ENCODE data around the gene NOX4. TPM values are rescaled to one million over a fixed set of nuclear protein-coding genes. Genes with fewer than 3 reads are reported as not detected.
"Not testable (repeated sequence)": the region's sequence is repeated elsewhere in the genome, so short reads cannot be mapped to it uniquely, and the experiment has no call there.

NOX4 gene
- total RNA-seq, 1 donor from 2014 or later, result 11.5 TPM

DNA sequence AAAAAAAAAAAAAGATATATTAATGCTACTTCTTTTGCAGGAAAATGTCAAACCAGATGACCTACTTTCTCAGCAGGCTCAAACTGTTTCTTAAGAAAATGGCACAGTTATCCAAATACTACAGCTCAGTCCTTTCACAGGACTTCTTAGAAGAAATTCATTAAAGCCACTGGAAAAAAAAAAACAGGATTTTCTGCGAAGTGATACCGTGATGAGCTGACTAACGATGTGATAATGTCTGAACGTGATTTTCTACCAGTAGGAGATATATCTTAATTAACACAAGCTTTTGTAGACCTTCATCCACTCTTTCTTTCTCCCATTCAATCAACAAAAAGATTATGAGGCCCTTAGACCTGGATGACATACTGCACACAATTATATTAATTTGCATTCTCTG is 132.4 kb downstream of the NOX4 start:
- no peaks in the 10 kb centered on the region for H3K9me3 Mint-ChIP-seq (ENCODE audit: unreplicated experiment)
- no peaks in the 10 kb centered on the region for H3K27me3 Mint-ChIP-seq (ENCODE audit: unreplicated experiment)
- H3K36me3 Mint-ChIP-seq (ENCODE audit: low read depth, unreplicated experiment), result no peaks in the 10 kb centered on the region
- no peak overlapping the region for H3K4me3 Mint-ChIP-seq (ENCODE audit: unreplicated experiment)
- TF ChIP-seq, protein P1, sequence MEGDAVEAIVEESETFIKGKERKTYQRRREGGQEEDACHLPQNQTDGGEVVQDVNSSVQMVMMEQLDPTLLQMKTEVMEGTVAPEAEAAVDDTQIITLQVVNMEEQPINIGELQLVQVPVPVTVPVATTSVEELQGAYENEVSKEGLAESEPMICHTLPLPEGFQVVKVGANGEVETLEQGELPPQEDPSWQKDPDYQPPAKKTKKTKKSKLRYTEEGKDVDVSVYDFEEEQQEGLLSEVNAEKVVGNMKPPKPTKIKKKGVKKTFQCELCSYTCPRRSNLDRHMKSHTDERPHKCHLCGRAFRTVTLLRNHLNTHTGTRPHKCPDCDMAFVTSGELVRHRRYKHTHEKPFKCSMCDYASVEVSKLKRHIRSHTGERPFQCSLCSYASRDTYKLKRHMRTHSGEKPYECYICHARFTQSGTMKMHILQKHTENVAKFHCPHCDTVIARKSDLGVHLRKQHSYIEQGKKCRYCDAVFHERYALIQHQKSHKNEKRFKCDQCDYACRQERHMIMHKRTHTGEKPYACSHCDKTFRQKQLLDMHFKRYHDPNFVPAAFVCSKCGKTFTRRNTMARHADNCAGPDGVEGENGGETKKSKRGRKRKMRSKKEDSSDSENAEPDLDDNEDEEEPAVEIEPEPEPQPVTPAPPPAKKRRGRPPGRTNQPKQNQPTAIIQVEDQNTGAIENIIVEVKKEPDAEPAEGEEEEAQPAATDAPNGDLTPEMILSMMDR (IDR thresholded peaks at IDR 0.05; ENCODE audit: unreplicated experiment), result no peak
- no peaks in the 10 kb centered on the region for H3K4me1 Mint-ChIP-seq (ENCODE audit: unreplicated experiment)
- H3K27ac Mint-ChIP-seq (ENCODE audit: unreplicated experiment), result no peak overlapping the region
- no peak for DNase-seq (ENCODE audit: low spot score)

DNA sequence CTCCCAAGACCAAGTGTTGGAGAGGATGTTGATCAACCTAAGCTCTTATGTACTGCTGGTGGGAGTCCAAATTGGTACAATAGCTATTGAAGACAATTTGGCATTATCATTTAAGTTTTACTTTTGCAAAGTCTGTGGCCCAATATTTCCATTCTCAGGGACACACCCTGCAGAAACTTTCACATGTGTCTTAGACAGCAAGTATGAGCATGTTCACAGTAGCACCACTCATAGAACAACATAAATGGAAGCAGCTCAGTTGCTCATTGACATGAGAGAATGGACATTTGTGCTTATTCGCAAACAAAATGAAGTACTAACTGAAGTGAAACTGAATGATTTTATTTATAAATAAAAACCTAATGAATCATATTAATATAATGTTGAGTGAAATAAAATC is 135.5 kb downstream of the NOX4 start:
- H3K27ac Mint-ChIP-seq (ENCODE audit: unreplicated experiment), result no peak overlapping the region
- no peaks in the 10 kb centered on the region for H3K4me1 Mint-ChIP-seq (ENCODE audit: unreplicated experiment)
- no peaks in the 10 kb centered on the region for H3K27me3 Mint-ChIP-seq (ENCODE audit: unreplicated experiment)
- H3K9me3 Mint-ChIP-seq (ENCODE audit: unreplicated experiment), result no peaks in the 10 kb centered on the region
- no peaks in the 10 kb centered on the region for H3K36me3 Mint-ChIP-seq (ENCODE audit: low read depth, unreplicated experiment)
- DNase-seq (ENCODE audit: low spot score), result no peak
- TF ChIP-seq, protein P1 (IDR thresholded peaks at IDR 0.05; ENCODE audit: unreplicated experiment), result no peak
- H3K4me3 Mint-ChIP-seq (ENCODE audit: unreplicated experiment), result no peak overlapping the region

DNA sequence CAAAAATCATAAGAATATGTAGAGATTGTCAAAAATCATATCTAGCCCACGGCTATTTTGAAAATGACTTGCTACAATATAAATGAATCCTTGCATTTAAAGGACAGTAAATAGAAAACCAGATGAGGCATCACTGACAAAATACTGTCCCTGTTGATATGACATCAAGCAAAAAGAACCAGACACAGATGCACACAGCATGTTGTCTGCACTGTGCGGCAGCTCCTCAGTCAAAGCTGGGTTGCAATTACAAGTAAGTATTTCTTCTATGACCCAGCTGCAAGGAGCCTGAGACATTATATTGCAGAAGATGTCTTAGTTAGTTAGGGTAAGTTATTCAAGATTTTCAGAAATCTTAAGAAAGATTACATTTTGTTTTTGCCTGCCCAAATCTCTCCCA is 136.7 kb downstream of the NOX4 start:
- not testable (repeated sequence) for H3K36me3 Mint-ChIP-seq (ENCODE audit: low read depth, unreplicated experiment); H3K27ac Mint-ChIP-seq (ENCODE audit: unreplicated experiment); H3K27me3 Mint-ChIP-seq (ENCODE audit: unreplicated experiment); DNase-seq (ENCODE audit: low spot score); H3K4me3 Mint-ChIP-seq (ENCODE audit: unreplicated experiment); H3K9me3 Mint-ChIP-seq (ENCODE audit: unreplicated experiment); H3K4me1 Mint-ChIP-seq (ENCODE audit: unreplicated experiment)

DNA sequence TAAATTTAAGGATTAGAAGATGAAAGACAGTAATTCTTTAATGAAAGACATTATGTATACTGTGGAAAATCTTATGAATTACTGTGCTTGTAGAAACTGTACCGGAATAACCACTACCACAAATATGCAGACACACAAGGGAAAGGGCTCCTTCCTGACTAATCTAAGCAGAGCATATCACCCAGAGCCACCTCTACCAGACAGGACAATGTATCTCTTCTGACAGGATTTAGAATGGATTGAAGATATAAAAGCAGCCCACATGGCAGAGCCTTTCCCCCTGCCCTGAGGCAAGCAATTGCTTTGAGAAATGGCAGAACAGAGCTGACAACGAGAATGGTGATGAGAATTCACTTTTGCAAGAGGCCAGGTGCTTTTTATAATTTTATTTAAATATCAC is 144.1 kb downstream of the NOX4 start:
- H3K4me3 Mint-ChIP-seq (ENCODE audit: unreplicated experiment), result no peak overlapping the region
- H3K36me3 Mint-ChIP-seq (ENCODE audit: low read depth, unreplicated experiment), result no peaks in the 10 kb centered on the region
- H3K9me3 Mint-ChIP-seq (ENCODE audit: unreplicated experiment), result no peaks in the 10 kb centered on the region
- H3K27ac Mint-ChIP-seq (ENCODE audit: unreplicated experiment), result no peak overlapping the region
- DNase-seq (ENCODE audit: low spot score), result no peak
- TF ChIP-seq, protein P1 (IDR thresholded peaks at IDR 0.05; ENCODE audit: unreplicated experiment), result no peak
- no peaks in the 10 kb centered on the region for H3K4me1 Mint-ChIP-seq (ENCODE audit: unreplicated experiment)
- no peaks in the 10 kb centered on the region for H3K27me3 Mint-ChIP-seq (ENCODE audit: unreplicated experiment)

DNA sequence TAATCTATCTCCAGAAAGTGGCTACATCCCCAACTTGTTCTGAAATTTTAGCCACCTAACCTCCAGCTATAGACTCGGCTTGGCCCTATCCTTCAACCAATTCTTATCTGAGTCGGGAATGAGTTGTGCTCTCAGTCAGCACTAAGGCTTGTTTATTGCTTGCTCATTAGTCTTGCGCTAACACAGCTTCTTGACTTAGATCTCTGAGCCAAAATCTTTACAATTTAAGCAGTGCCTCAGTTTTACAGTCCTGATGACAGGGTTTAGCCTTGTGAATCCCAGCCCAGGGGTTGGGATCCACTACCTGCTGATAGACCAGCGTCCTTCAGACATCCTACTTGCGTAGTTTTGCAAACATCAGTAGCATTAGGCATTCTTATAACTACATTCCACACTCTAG is 144.6 kb downstream of the NOX4 start:
- H3K36me3 Mint-ChIP-seq (ENCODE audit: low read depth, unreplicated experiment), result no peaks in the 10 kb centered on the region
- DNase-seq (ENCODE audit: low spot score), result no peak
- TF ChIP-seq, protein P1 (IDR thresholded peaks at IDR 0.05; ENCODE audit: unreplicated experiment), result no peak
- no peaks in the 10 kb centered on the region for H3K27me3 Mint-ChIP-seq (ENCODE audit: unreplicated experiment)
- H3K27ac Mint-ChIP-seq (ENCODE audit: unreplicated experiment), result no peak overlapping the region
- no peak overlapping the region for H3K4me3 Mint-ChIP-seq (ENCODE audit: unreplicated experiment)
- no peaks in the 10 kb centered on the region for H3K9me3 Mint-ChIP-seq (ENCODE audit: unreplicated experiment)
- H3K4me1 Mint-ChIP-seq (ENCODE audit: unreplicated experiment), result no peaks in the 10 kb centered on the region

DNA sequence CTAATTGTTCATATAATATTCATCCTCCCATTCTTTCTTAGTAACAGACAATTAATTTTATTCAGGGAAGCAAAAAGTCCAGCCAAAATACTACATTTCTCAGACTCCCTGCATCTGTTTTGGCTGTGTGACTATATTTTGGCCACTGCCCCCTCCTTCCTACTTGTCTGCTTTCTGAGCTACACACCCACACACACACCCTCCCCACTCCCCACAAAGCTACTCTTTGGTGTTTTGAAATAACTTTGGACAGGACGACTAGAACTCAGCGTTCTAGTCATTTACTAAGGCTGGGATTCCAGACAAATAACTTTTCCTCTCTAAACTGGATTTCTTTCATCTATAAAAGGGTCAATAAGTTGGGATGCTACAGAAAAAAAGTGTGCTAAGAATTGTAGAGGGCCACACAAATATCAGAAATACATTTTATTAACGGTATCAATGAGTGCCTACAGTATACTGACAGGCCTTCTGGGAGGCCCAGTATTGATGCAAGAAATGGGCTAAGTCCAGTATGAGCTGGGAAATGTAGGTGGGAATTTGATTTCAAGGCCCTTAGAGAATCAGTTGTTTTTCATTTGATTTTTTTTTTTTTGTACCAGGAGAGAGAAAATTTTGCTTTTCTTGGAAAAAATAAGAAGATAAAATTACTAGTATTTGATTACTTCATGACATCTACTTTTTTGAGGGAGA is 148.1 kb downstream of the NOX4 start:
- DNase-seq (ENCODE audit: low spot score); H3K4me1 Mint-ChIP-seq (ENCODE audit: unreplicated experiment); H3K27ac Mint-ChIP-seq (ENCODE audit: unreplicated experiment); H3K4me3 Mint-ChIP-seq (ENCODE audit: unreplicated experiment); H3K9me3 Mint-ChIP-seq (ENCODE audit: unreplicated experiment); H3K27me3 Mint-ChIP-seq (ENCODE audit: unreplicated experiment); H3K36me3 Mint-ChIP-seq (ENCODE audit: low read depth, unreplicated experiment): not testable (repeated sequence)

DNA sequence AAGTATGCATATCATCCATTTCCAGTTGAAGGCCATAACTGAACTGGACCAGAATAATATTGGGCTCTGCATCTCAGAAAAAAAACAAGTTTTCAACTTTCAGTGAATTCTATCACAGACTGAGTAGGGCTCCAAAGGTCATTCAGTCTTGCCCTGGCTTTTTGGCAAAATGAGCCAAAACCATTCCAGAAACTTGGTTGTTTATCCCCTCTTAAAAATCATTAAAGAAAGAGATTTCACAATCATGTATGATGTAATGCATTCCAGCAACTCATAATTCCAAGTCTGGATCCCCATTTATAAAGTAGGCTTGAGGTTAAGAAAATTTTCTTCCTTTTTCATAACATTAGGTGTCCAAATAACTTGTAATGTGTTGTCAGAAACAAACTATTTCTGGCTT is 150.7 kb downstream of the NOX4 start:
- not testable (repeated sequence) for H3K27ac Mint-ChIP-seq (ENCODE audit: unreplicated experiment); H3K9me3 Mint-ChIP-seq (ENCODE audit: unreplicated experiment); H3K4me3 Mint-ChIP-seq (ENCODE audit: unreplicated experiment); H3K4me1 Mint-ChIP-seq (ENCODE audit: unreplicated experiment); H3K27me3 Mint-ChIP-seq (ENCODE audit: unreplicated experiment); H3K36me3 Mint-ChIP-seq (ENCODE audit: low read depth, unreplicated experiment); DNase-seq (ENCODE audit: low spot score)

DNA sequence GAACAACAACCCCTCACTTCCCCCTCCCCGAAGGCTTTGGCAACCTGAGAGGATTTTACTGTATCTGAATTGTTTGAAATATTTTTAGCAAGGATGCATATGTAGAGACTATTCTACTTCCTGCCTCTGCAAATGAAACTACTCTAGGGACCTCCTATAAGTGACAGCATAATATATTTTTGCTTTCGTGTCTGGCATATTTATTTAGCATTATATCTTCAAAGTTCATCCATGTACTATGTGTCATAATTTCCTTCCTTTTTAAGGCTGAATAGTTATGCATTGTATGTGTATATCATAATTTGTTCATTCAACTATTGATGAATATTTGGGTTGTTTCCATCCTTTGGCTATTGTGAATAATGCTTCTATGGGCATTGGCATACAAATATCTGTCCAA is 153.1 kb downstream of the NOX4 start:
- not testable (repeated sequence) for H3K9me3 Mint-ChIP-seq (ENCODE audit: unreplicated experiment); H3K4me1 Mint-ChIP-seq (ENCODE audit: unreplicated experiment); H3K4me3 Mint-ChIP-seq (ENCODE audit: unreplicated experiment); H3K27ac Mint-ChIP-seq (ENCODE audit: unreplicated experiment); H3K27me3 Mint-ChIP-seq (ENCODE audit: unreplicated experiment); H3K36me3 Mint-ChIP-seq (ENCODE audit: low read depth, unreplicated experiment); DNase-seq (ENCODE audit: low spot score)

Data from endothelial cell (in vitro differentiated cells).